ENCODE data around the gene PPEF2. TPM values are rescaled to one million over a fixed set of nuclear protein-coding genes. Genes with fewer than 3 reads are reported as not detected.
A peak's percentile ranks its signal among the peaks of the same experiment; 100 is the strongest.

Gene PPEF2
- total RNA-seq, 1 donor from 2014 or later = not detected

DNA sequence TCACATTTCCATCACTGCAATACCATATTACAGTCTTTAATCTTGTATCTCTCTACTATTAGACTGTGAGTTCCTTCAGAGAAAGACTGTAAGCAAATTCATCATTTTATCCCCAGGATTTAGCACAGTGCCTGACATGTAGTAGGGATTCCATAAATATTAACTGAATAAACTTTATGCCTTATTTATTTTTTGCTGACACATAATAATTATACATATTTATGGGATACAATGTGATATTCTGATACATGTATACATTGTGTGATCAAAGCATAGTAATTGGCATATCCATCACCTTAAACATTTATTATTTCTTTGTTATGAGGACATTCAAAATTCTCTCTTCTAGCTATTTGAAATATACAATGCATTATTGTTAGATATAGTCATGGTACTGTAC lies 3.7 kb downstream of the PPEF2 start:
- no peak for DNase-seq (ENCODE audit: low read depth in 2 of 2)

- DNase-seq (ENCODE audit: low read depth in 2 of 2) = peak; percentile 12 to 37
Measured at GRCh38 chr4:75895744-75896314, 6.4 kb downstream of the PPEF2 start.

GRCh38 chr4:75892508-75892907 lies 9.7 kb downstream of the PPEF2 start:
- no peak for DNase-seq (ENCODE audit: low read depth in 2 of 2)

GRCh38 chr4:75891611-75892010 lies 10.6 kb downstream of the PPEF2 start:
- DNase-seq (ENCODE audit: low read depth in 2 of 2) = no peak

DNA sequence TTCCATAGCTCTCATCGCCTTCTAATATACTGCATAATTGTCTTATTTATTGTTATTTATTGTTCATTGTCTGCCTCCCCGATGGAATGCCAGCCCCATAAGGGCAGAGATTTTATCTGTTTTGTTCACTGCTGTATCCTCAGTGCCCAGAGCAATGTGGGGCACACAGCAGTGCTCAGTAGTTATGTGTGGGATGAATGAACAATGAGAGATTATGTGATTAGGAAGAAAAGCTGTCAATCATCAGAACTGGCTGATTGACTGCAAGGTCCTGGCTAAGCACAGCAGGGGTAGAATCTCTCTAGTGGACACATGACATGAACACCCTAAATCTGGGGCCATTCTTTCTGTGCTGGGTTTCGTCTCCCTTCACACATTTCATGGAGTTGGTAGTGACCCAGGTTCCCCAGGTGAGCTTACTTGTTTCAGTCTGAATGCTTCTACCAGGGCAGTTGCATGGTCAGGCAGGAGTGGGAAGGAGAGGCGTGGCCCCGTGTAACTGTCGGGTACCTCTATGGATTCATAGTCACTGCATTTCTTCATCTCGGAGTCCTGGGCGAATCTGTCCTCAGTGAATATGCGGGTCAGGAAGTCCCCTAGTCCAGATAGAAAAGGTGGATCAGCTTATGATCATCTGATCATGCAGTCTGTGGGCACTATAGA lies 12.6 kb downstream of the PPEF2 start:
- DNase-seq (ENCODE audit: low read depth in 2 of 2) = no peak

DNA sequence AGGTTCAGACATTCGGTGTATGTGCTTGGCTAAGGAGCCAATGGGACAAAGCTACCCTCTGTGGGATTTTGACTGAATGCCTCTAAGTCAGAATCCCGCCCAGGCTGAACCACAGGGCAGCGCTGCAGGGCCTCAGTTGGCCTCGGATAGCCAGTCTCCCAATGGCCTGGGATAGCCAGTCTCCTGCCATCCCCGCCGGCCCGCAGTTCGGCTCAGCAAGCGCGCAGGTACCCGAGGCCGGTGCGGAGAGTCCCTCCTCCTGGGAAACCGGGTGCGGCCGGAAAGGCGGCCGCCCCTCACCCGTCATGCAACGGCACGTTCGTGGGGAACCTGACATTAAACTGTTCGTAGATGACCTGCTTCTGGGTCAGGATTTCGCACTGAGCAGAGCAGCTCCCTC lies 16.1 kb downstream of the PPEF2 start:
- DNase-seq (ENCODE audit: low read depth in 2 of 2) = no peak

GRCh38 chr4:75881476-75881875 lies 20.8 kb downstream of the PPEF2 start:
- no peak for DNase-seq (ENCODE audit: low read depth in 2 of 2)

DNA sequence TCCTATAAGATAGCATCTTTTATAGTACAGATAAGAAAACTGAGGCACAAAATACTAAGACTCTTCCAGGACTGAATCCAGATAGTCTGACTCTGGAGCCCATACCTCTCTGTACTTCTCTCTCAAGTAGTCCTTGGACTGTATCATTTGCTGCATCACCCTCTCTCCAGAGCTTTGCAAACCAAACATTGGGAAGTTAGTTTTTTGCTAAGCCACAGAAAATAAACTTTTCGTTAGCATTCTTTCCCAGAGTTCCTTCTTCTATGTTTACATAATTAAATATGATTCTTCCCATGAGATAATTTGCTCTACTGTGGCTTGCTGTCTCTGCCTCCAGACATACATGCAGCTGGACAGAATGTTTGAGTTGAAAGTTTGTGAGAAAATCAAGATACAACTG lies 22.0 kb downstream of the PPEF2 start:
- DNase-seq (ENCODE audit: low read depth in 2 of 2) = no peak

DNA sequence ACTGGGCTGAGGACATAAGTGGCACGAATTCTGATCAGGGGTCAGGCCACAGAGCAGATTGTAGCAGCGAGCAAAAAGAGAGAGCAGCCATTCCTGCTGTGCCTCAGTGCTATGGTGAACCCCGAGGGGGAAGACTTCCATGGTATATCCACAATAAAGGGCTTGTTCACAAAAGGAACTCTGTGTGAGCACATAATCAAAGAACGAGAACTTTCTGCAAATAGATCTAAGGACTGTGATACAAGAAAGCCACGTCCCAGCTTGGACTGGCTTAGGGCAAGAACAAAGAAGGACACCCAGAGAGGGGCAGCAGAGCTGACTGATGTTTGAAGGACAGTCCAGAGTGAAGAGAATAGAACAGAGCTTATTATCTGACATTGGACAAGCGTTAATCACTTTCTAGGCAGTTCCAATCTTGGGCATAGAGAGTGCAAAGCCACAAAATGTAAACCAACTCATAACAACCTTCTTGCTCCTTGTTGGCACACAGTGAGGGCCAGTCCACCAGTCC lies 24.0 kb downstream of the PPEF2 start:
- DNase-seq (ENCODE audit: low read depth in 2 of 2) = no peak

GRCh38 chr4:75876218-75876617 lies 26.0 kb downstream of the PPEF2 start:
- DNase-seq (ENCODE audit: low read depth in 2 of 2) = no peak

DNA sequence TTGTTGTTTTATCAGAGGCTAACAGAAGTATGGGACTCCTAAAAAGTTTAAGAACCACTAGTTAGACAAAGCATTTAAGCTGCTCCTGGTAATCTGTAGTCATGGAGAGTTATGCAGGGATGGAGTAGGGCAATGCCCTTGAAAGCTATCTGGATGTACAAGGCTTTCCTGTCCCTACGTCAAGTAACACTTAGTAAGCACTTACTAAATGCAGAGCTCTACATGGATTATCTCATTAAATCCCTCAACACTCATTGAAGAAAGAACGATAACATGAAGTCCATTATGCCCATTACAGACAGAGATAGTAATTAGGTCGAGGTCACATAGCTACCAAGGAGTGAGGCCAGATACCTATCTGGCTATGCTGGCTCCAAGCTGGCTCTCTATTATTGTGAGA lies 33.2 kb downstream of the PPEF2 start:
- no peak for DNase-seq (ENCODE audit: low read depth in 2 of 2)

- DNase-seq (ENCODE audit: low read depth in 2 of 2) = no peak
Measured at GRCh38 chr4:75867130-75867529, 35.1 kb downstream of the PPEF2 start.

GRCh38 chr4:75860606-75861005 lies 41.6 kb downstream of the PPEF2 start:
- DNase-seq (ENCODE audit: low read depth in 2 of 2) = no peak

DNA sequence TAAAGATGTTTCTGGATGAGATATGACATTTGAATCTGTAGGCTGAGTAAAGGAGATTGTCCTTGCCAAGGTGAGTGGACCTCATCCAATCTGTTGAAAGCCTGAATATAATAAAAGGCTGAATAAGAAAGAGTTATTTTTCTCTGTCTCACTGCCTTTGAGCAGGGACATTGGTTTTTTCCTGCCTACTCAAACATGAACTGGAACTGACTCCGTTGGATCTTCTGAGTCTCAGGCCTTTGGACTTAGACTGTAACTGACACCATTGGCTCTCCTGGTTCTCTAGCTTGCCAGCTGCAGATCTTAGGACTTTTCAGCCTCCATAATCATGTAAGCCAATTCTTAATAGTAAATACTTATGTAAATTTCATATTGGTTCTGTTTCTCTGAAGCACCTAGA lies 43.5 kb downstream of the PPEF2 start:
- no peak for DNase-seq (ENCODE audit: low read depth in 2 of 2)

GRCh38 chr4:75849461-75849860 lies 52.8 kb downstream of the PPEF2 start:
- peak in 1 of 2 donors; percentile 41 for DNase-seq (ENCODE audit: low read depth in 2 of 2)

GRCh38 chr4:75848891-75849290 lies 53.4 kb downstream of the PPEF2 start:
- DNase-seq (ENCODE audit: low read depth in 2 of 2) = peak in 1 of 2 donors; percentile 20

DNA sequence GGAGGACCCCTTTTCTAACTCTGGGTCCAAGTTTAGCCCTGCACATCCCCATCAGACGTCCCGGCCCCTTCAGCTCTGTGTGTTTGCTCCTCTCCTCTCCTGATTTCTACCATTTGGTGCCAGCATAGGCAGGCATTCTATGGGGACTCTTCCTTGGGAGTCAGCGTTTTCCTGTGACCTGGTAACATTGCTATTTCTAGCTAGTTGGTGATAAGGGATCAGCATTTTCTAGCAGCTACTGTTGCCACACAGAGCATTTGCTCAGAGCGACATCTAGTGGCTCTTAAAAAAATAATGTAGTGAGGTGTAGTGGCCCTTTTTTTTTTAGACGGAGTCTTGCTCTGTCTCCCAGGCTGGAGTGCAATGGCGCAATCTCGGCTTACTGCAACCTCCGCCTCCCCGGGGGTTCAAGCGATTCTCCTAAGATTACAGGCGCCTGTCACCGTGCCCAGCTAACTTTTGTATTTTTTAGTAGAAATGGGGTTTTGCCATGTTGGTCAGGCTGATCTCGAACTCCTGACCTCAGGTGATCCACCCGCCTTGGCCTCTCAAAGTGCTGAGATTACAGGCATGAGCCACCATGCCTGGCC lies 54.0 kb downstream of the PPEF2 start:
- DNase-seq (ENCODE audit: low read depth in 2 of 2) = peak; percentile 58 to 85

DNA sequence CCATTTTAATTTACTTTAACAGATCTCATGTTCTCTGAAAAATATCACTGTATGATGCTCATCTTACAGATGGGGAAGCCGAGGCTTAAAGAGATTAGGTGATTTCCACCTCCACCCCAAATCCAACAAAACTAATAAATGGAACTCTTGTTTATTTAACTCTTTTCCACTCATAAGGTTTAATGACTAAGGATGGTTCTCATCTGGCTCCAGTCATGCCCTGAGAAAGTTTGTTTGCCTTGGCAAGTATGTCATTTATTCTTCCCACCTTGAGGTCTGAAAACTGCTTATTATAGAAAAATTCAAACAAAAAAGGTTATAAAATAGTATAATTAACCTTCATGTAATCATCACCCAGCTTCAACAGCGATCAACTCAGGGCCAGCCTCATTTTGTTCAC lies 56.3 kb downstream of the PPEF2 start:
- DNase-seq (ENCODE audit: low read depth in 2 of 2) = no peak

GRCh38 chr4:75844151-75844662 lies 58.0 kb downstream of the PPEF2 start:
- DNase-seq (ENCODE audit: low read depth in 2 of 2) = no peak

DNA sequence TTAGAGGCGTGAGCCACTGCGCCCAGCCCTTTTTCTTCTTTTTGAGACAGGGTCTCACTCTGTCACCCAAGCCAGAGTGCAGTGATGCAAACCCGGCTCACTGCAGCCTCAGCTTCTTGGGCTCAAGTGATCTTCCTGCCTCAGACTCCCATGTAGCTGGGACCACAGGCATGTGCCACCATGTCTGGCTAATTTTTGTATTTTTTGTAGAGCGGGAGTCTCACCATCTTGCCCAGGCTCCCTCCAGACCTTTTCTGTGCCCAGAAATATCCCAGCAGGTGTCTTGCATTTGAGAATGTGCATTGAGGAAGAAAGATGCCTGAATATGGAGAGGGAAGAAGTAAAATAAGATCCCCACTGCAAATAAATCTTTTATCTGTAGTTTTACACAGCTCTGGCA lies 58.7 kb downstream of the PPEF2 start:
- no peak for DNase-seq (ENCODE audit: low read depth in 2 of 2)

DNA sequence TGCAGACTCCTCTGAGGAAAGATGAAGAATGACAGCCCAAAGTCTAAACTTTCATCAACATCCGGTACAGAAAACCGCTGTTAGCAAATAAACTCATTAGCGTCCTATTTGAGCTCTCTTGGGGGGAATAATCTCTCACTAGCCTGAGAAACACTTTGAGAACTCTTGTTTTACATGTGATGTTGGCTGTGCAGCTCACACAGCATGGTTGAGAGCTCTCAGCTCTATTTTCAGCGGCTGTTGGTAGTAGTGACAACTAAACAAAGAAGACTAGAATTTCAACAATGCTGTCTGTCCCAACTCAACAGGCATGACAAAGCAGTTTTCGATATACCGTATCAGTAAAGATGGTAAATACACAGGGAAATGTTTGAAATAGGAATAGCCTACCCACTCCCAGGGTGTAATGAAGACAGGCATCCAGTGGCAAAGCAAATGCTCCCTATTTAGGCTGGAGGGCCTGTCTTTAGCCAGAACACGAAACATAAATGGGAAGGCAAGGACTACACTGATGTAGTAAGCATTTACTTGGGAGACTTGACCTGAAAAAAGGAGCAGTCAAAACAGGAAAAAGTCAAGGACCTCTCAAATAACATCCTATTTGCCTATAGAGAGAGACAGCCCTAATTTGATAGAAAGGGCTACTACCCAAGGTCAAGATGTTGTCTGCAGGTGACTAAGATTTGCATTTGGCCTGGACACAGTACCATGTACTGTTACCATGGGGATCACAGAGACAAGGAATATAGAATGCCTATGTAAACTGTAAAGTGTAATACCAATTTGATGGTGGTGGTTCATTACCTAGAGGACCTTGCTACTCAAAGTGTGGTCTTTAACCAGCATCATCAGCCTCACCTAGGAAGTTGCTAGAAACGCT lies 60.4 kb downstream of the PPEF2 start:
- DNase-seq (ENCODE audit: low read depth in 2 of 2) = no peak

- DNase-seq (ENCODE audit: low read depth in 2 of 2) = no peak
Measured at GRCh38 chr4:75834772-75835154, 67.5 kb downstream of the PPEF2 start.

Measured in dermis microvascular lymphatic vessel endothelial cell (primary cell).